ENCODE results near the gene FAM227A.

- TF ChIP-seq CTCF (IDR thresholded peaks at IDR 0.05) (no peak), POLR2A (IDR thresholded peaks at IDR 0.05) (no peak), POLR2AphosphoS5 (IDR thresholded peaks at IDR 0.05) (no peak)
Observed at GRCh38 chr22:38540701-38541100, 115.5 kb downstream of the FAM227A start.

Data from stomach (tissue), 4 donors.